Natural killer cell (primary cell): ENCODE results near the gene RAD51B. TPM values are rescaled to one million over a fixed set of nuclear protein-coding genes. Genes with fewer than 3 reads are reported as not detected.

Source experiments
- ATAC-seq, 3 donors: fragments of 150-1000 bp in 2 of 3; fragments of 200-7000 bp in 1 of 3; cut with Tn5 transposase; 1 replicate in 1 of 3; 2 replicates in 2 of 3; pipeline ENCODE4 v1.10.0; 2021; ENCODE audit warnings: mild to moderate bottlenecking in 2 of 3, moderate library complexity in 2 of 3
- DNase-seq, 2 donors: peaks; one replicate each; pipeline versions ENCODE4 v3.0.0 to v3.0.0-alpha.2; 2013 to 2021; ENCODE audit warnings: mixed read lengths in 1 of 2
- H3K27ac ChIP-seq: one replicate; pipeline ENCODE4 v1.5.1; 2013; ENCODE audit warnings: mild to moderate bottlenecking, low read length
- H3K27me3 ChIP-seq: one replicate; pipeline ENCODE4 v1.6.1; 2013; ENCODE audit warnings: low read length; ENCODE audit not compliant: control insufficient read depth, insufficient read depth
- H3K36me3 ChIP-seq: one replicate; pipeline ENCODE4 v1.6.1; 2013; ENCODE audit warnings: low read length; ENCODE audit not compliant: control insufficient read depth, insufficient read depth
- H3K4me1 ChIP-seq: one replicate; pipeline ENCODE4 v1.6.1; 2013; ENCODE audit warnings: low read length; ENCODE audit not compliant: control insufficient read depth, insufficient read depth
- H3K4me3 ChIP-seq: one replicate; pipeline ENCODE4 v1.5.1; 2013; ENCODE audit warnings: low read length
- H3K9me3 ChIP-seq: one replicate; pipeline ENCODE4 v1.6.1; 2013; ENCODE audit warnings: low read length; ENCODE audit not compliant: control insufficient read depth, insufficient read depth
- H3K27ac Mint-ChIP-seq, 2 donors: one replicate each; pipeline ENCODE4 v1.8.0; 2022; ENCODE audit warnings: mild to moderate bottlenecking in 2 of 2, mixed read lengths in 2 of 2, moderate library complexity in 1 of 2
- H3K27me3 Mint-ChIP-seq, 2 donors: one replicate each; pipeline ENCODE4 v1.8.0; 2022; ENCODE audit warnings: low read depth in 2 of 2, mixed read lengths in 2 of 2
- H3K36me3 Mint-ChIP-seq: one replicate; pipeline ENCODE4 v1.8.0; 2022; ENCODE audit warnings: mixed read lengths
- H3K4me1 Mint-ChIP-seq, 2 donors: one replicate each; pipeline ENCODE4 v1.8.0; 2022; ENCODE audit warnings: mixed read lengths in 2 of 2
- H3K4me3 Mint-ChIP-seq: one replicate; pipeline ENCODE4 v1.8.0; 2022; ENCODE audit warnings: mild to moderate bottlenecking, moderate library complexity, mixed read lengths
- H3K9me3 Mint-ChIP-seq, 2 donors: one replicate each; pipeline ENCODE4 v1.8.0; 2022; ENCODE audit warnings: mixed read lengths in 2 of 2
- CTCF ChIP-seq: fragments of 200-600 bp; IDR thresholded peaks from one replicate; pipeline ENCODE4 v1.8.0; 2022; ENCODE audit warnings: antibody characterized with exemption
- WGBS: methylation state at CpG from one replicate; pipeline ENCODE4 v1.1.7; 2013; ENCODE audit warnings: missing lambda C conversion rate; ENCODE audit not compliant: insufficient coverage; 5-methylcytosine and 5-hydroxymethylcytosine counted together
- intact Hi-C: fragments of 100-400 bp; cut with micrococcal nuclease; formaldehyde crosslinking; loops from one replicate; pipeline ENCODE4 v1.14.2; 2022
- total RNA-seq, 4 donors: library from RNA; stranded (reverse); fragments of 120-200 nt in 1 of 4; gene quantifications; one replicate each; pipeline versions ENCODE4 v1.2.3 to v1.2.4, GENCODE V29; 2013 to 2022

Gene RAD51B
- total RNA-seq, 3 donors from 2014 or later (not counting 1 experiment from before 2014, with no cell fraction given): 28.1 to 37.6 (median 28.6) TPM

DNA sequence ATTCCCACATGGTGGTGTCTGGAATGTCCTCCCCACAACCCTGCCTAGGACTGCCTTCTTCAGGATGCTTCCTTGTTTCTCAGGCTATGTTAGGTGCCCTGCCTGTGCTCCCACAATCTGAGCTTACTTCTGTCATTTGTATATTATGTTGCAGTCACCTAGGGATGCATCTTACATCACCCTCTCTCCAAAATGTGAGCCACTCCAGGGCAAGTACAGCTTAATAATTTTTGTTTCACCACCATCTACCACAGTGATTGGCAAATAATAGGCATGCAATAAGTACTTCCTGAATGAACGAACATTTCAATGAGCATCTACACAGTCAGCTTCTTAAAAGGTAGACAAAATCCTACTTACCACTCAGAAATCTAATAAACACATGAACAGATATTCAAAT is 40.8 kb upstream of the RAD51B start:
- H3K9me3 ChIP-seq: no peaks in the 10 kb centered on the region
- 100% methylated on average over 1 of the region's 1 CpG for WGBS
- Mint-ChIP-seq H3K27me3 (no peaks in the 10 kb centered on the region), H3K9me3 (no peaks in the 10 kb centered on the region), H3K4me1 (no peaks in the 10 kb centered on the region), H3K27ac (no peak overlapping the region), H3K36me3 (peaks cover 60% of the 10 kb centered on the region), H3K4me3 (no peak overlapping the region)
- intact Hi-C loops: no loop called here
- TF ChIP-seq CTCF: no peak
- H3K27me3 ChIP-seq: no peaks in the 10 kb centered on the region
- DNase-seq (no peak), ATAC-seq (no peak)
- no peak overlapping the region for H3K27ac ChIP-seq
- no peak overlapping the region for H3K4me3 ChIP-seq
- H3K36me3 ChIP-seq: peaks cover 85% of the 10 kb centered on the region
- no peaks in the 10 kb centered on the region for H3K4me1 ChIP-seq

- DNase-seq: no peak
- Mint-ChIP-seq H3K27ac (no peak overlapping the region), H3K36me3 (peaks cover 60% of the 10 kb centered on the region), H3K9me3 (no peaks in the 10 kb centered on the region), H3K27me3 (no peaks in the 10 kb centered on the region), H3K4me1 (no peaks in the 10 kb centered on the region), H3K4me3 (no peak overlapping the region)
- H3K9me3 ChIP-seq: no peaks in the 10 kb centered on the region
- H3K4me3 ChIP-seq: no peak overlapping the region
- intact Hi-C loops: no loop called here
- H3K27me3 ChIP-seq: no peaks in the 10 kb centered on the region
- H3K27ac ChIP-seq: no peak overlapping the region
- no peak for TF ChIP-seq CTCF
- H3K36me3 ChIP-seq: peaks cover 86% of the 10 kb centered on the region
- WGBS: 33% methylated on average over 3 of the region's 3 CpGs
- no peak for ATAC-seq
- H3K4me1 ChIP-seq: no peaks in the 10 kb centered on the region
Observed at GRCh38 chr14:67782090-67782489, 37.5 kb upstream of the RAD51B start.

- Mint-ChIP-seq H3K27ac (no peak overlapping the region), H3K9me3 (no peaks in the 10 kb centered on the region), H3K36me3 (peaks cover 54% of the 10 kb centered on the region), H3K4me1 (no peaks in the 10 kb centered on the region), H3K27me3 (no peaks in the 10 kb centered on the region), H3K4me3 (no peak overlapping the region)
- ATAC-seq (no peak), DNase-seq (no peak)
- no peaks in the 10 kb centered on the region for H3K9me3 ChIP-seq
- 69% methylated on average over 5 of the region's 5 CpGs for WGBS
- H3K4me1 ChIP-seq: no peaks in the 10 kb centered on the region
- no peak overlapping the region for H3K27ac ChIP-seq
- intact Hi-C loops: no loop called here
- no peak overlapping the region for H3K4me3 ChIP-seq
- no peaks in the 10 kb centered on the region for H3K27me3 ChIP-seq
- peaks cover 92% of the 10 kb centered on the region for H3K36me3 ChIP-seq
- TF ChIP-seq CTCF: no peak
Observed at GRCh38 chr14:67784244-67784823, 35.2 kb upstream of the RAD51B start.
